HG03175 (cell line): ENCODE results near the gene PPP6R1.

Experiments
- ATAC-seq: cut with Tn5 transposase; IDR thresholded peaks from one replicate; pipeline ENCODE4 v1.9.1; 2021; ENCODE audit warnings: mild to moderate bottlenecking, moderate library complexity; ENCODE audit not compliant: unreplicated experiment

Gene PPP6R1

DNA sequence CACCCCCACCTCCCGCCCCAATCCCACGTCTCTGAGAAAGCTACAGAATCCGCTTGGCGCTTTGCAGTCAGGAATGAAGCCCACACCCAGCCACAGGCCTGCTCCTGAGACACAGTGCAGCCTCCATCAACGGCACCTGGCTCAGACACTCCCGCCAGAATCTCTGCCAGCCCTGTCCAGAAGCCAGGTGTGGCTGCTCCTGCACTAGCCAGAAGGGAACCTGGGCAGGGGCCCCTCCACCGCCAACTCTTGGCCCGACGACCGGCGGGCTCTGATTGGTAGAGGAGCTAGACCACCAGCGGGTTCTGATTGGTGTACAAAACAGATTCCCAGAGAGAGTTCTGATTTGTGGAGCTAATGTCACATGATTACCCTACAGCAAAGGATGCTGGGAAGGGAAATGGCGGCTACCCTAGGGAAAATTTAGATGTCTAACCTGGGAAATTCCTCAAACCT, 2.9 kb upstream of the PPP6R1 start:
- ATAC-seq, result no peak

GRCh38 chr19:55259540-55260210, 858 bp upstream of the PPP6R1 start:
- ATAC-seq, result no peak

- ATAC-seq, result peak; percentile 3
Measured at GRCh38 chr19:55258476-55258827, 365 bp downstream of the PPP6R1 start.

DNA sequence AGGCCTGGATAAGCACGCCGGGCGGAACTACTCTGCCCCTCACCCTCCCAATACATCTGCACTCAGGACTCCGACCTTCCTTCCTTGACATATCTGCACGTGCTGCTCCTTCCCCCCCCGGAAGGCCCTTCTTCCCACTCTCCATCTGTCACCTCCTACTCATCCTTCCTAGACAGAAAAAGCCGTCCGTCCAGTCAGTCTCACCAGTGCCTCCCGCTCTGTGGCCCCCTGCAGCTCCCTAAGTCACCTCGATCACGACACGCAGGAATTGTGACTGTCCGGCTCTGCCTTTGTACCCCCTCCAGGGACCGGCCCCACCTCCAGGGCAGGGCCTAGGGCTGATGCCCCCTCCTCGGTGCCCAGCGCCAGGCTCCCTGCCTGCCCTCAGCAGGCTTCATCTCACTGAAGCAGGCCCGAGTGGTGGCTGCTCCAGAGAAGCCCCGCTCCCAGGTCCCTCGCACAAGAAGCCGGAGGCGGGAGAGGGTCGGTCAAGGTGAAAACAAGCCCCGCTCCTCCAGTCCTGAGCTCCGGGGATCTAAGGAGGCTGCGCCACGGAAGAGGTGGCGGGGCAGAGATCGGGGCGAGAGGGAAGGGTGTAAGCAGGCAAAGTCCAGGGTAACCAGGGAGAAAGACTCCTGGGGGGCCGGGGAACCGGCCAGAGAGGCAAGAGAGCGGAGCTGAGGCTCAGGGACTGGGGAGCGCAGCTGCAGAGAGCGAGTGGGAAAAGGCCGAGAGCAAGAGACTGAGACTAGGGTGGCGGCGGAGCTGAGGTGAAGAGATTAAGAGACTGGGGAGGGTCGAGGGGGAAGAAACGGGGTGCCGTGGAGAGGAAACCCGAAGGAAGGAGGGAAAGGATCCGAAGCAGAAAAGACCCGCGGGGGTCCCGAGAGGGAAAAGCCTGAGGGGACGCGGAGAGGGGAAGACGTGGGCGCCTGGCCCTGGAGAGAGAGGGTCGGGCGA, 1.1 kb downstream of the PPP6R1 start:
- ATAC-seq, result no peak

- no peak for ATAC-seq
Measured at GRCh38 chr19:55256562-55257460, 2.0 kb downstream of the PPP6R1 start.

GRCh38 chr19:55255618-55256423, 3.0 kb downstream of the PPP6R1 start:
- no peak for ATAC-seq

- no peak for ATAC-seq
Measured at GRCh38 chr19:55254625-55254977, 4.2 kb downstream of the PPP6R1 start.

- ATAC-seq, result peak; percentile 42
Measured at GRCh38 chr19:55253842-55254624, 4.8 kb downstream of the PPP6R1 start.

DNA sequence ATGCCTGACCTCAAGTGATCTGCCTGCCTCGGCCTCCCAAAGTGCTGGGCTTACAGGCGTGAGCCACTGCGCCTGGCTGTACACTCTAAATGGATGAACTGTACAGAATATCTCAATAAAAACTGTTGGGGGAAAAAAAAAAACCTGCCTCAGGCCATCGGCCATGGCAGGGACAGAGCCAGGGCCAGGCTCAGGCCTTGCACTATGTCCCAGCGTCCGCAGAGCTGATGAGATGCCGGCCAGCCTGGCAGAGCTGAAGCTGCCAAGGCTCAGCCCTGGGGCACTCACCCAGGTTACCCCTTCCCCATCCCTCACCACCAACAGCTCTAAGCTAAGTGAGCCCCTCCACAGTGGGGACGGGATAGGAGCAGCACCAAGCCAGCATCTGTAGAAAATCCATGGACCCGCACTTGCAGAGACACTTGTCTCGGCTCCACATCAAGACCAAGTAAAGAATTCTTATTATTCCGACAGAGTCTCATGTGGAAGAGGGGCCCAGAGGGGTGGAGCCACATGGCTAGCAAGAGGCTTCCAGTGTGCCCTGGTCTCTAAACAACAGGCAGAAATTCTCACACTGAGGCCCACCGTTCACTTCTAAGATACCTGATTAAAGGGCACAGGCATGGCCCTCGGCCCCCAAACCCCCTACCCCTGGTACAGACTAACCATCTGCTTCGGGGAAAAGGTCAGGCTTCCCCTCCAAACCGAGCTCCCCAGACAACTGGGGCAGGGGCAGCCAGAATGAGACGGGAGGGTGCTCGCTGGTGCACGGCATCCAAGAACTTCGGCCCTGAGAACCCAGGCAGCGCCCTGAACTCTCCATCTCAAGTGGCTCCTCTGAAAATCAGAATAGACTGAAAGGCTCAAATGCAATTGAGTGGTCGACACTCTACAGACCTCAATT, 5.8 kb downstream of the PPP6R1 start:
- ATAC-seq, result no peak

GRCh38 chr19:55251341-55252081, 7.3 kb downstream of the PPP6R1 start:
- ATAC-seq, result no peak

DNA sequence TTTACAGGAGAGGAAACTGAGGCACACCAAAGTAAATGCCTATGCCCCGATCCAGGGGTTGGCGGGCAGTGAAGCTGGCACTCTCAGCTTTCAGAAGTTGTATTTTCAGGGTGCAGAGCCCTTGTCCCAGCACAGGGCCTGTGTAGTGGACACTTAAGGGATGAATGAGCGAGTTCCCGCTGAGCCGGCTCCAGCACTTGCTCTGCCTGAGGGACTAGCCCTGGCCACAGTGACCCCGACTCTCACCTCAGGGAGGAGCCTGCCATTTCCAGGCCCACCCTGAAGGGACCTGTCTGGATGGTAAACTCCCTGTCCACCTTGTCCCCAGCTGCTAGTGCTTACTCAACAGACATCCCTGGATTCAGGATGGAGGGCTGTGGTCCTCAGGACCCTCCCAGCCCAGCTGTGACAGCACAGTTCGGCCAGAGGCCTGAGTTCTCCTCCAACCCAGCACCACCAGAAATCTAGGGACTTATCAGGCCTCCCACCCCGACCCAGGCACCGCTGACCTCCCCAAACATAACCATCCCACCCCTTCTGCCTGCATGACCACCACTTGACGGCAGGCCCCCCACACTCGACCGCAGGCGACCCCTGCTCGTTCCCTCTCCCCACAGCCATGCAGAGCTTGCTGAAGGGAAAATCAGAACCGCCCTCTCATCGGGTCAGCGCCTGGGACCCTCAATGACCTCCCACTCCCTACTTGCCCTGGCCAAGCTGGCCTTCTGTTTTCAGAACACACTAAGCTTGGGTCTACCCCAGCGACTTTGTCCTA, 8.4 kb downstream of the PPP6R1 start:
- ATAC-seq, result no peak

GRCh38 chr19:55249841-55250240, 9.0 kb downstream of the PPP6R1 start:
- ATAC-seq, result no peak

DNA sequence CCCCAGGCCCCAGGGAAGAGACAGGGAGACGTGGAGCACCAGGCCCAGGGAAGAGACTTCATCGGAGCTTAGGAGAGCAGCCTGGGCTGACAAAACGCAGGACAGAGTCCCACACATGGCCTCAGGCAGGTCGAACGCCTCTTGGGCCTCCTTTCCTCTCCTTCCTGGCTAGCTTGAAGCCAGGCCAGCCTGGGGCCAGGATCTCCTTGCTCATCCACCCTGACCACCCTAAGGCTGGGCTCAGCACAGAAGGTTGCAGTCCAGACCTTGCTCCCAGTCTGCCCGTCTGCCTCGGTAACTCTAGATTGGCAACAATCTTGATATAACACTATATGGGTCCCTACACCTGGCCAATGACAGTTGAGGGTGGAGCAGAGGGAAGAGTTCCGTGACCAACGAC, 10.1 kb downstream of the PPP6R1 start:
- ATAC-seq, result no peak

DNA sequence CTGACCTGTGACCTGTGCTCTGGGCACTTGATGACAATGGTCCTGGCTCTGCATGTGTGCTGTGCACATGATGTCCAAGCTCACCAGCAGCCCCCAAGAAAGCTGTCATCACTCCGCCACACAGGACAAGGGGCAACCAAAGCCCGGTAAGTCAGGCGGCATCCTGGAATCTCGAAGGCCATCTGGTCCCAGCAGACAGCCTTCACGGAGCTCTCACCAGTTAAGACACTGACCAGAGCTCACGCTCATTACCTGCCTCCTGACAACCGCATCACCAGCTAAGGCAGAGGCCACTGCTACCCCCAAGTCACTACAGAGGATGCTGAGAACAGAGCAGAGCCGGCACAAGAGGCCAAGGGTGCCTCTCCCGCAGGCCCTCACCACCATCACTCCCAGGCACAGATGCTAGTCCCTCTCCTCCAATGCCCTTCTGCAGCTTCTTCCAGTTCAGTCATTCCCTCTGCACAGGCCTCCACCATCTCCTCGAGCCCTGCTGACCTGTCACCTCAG, 10.6 kb downstream of the PPP6R1 start:
- ATAC-seq, result no peak

- no peak for ATAC-seq
Measured at GRCh38 chr19:55247621-55248099, 11.2 kb downstream of the PPP6R1 start.
